Loucy (cell line): ENCODE results near the gene RNF26.

Experiments used
- H2AFZ ChIP-seq: fragments of 200-600 bp; sonication (generic); 2 replicates; pipeline ENCODE4 v1.6.0; 2016; ENCODE audit warnings: antibody characterized with exemption, mild to moderate bottlenecking, low read length, moderate library complexity
- H3F3A ChIP-seq: fragments of 200-600 bp; 2 replicates; pipeline ENCODE4 v1.6.0; 2016; ENCODE audit warnings: antibody characterized with exemption, low read depth, mild to moderate bottlenecking
- H3K27me3 ChIP-seq: fragments of 200-600 bp; sonication (generic); 2 replicates; pipeline ENCODE4 v1.6.1; 2014; ENCODE audit warnings: low read length, mild to moderate bottlenecking; ENCODE audit not compliant: insufficient read depth, poor library complexity, severe bottlenecking
- H3K36me3 ChIP-seq: fragments of 200-600 bp; sonication (generic); 2 replicates; pipeline ENCODE4 v1.6.1; 2016; ENCODE audit warnings: low read length; ENCODE audit not compliant: insufficient read depth
- H3K4me1 ChIP-seq: fragments of 200-600 bp; sonication (generic); 2 replicates; pipeline ENCODE4 v1.5.1; 2014; ENCODE audit warnings: low read length, mild to moderate bottlenecking; ENCODE audit not compliant: insufficient read depth, poor library complexity, severe bottlenecking
- H3K4me2 ChIP-seq: fragments of 200-600 bp; sonication (generic); 2 replicates; pipeline ENCODE4 v1.6.0; 2014; ENCODE audit warnings: antibody characterized with exemption, low read length, low read depth, mild to moderate bottlenecking; ENCODE audit not compliant: poor library complexity, severe bottlenecking
- H3K4me3 ChIP-seq: fragments of 200-600 bp; sonication (generic); 2 replicates; pipeline ENCODE4 v1.5.1; 2014; ENCODE audit warnings: low read length, mild to moderate bottlenecking, mixed read lengths; ENCODE audit not compliant: poor library complexity, severe bottlenecking
- H3K79me2 ChIP-seq: fragments of 200-600 bp; sonication (generic); 2 replicates; pipeline ENCODE4 v1.6.1; 2014; ENCODE audit warnings: low read length; ENCODE audit not compliant: insufficient read depth
- H3K9ac ChIP-seq: fragments of 200-600 bp; sonication (generic); 2 replicates; pipeline ENCODE4 v1.6.0; 2014; ENCODE audit warnings: mild to moderate bottlenecking, low read depth, low read length, moderate library complexity; ENCODE audit not compliant: poor library complexity, severe bottlenecking
- H3K9me2 ChIP-seq: fragments of 200-600 bp; sonication (generic); replicated peaks from 2 replicates; pipeline ENCODE4 v1.6.1; 2016; ENCODE audit warnings: low read depth, low read length, mixed read lengths
- H3K9me3 ChIP-seq: fragments of 200-600 bp; sonication (generic); 2 replicates; pipeline ENCODE4 v1.6.1; 2014; ENCODE audit warnings: mild to moderate bottlenecking, antibody characterized with exemption, low read length, low read depth; ENCODE audit not compliant: insufficient read depth
- H4K20me1 ChIP-seq: fragments of 200-600 bp; sonication (generic); 2 replicates; pipeline ENCODE4 v1.6.0; 2014; ENCODE audit warnings: antibody characterized with exemption, low read length, mild to moderate bottlenecking; ENCODE audit not compliant: insufficient read depth, poor library complexity, severe bottlenecking
- CTCF ChIP-seq: fragments of 200-600 bp; sonication (generic); conservative IDR thresholded peaks from 2 replicates; pipeline ENCODE4 v1.5.1; 2014; ENCODE audit warnings: mild to moderate bottlenecking, antibody characterized with exemption, low read length
- EZH2phosphoT487 ChIP-seq: fragments of 200-600 bp; IDR thresholded peaks from 2 replicates; pipeline ENCODE4 v1.6.1; 2018; ENCODE audit warnings: antibody characterized with exemption, mild to moderate bottlenecking, moderate library complexity, borderline replicate concordance

The RNF26 gene

GRCh38 chr11:119345685-119346084, 11.4 kb downstream of the RNF26 start:
- Histone ChIP-seq H3F3A (no peaks in the 10 kb centered on the region), H4K20me1 (no peaks in the 10 kb centered on the region), H3K79me2 (no peaks in the 10 kb centered on the region), H3K36me3 (no peaks in the 10 kb centered on the region), H3K4me1 (no peaks in the 10 kb centered on the region), H3K4me3 (no peak overlapping the region), H3K9me2 (no peaks in the 10 kb centered on the region), H3K27me3 (no peaks in the 10 kb centered on the region), H3K4me2 (no peak overlapping the region), H3K9ac (no peak overlapping the region), H3K9me3 (no peaks in the 10 kb centered on the region), H2AFZ (no peak overlapping the region)
- TF ChIP-seq CTCF (no peak), EZH2phosphoT487 (no peak)

- no peaks in the 10 kb centered on the region for H4K20me1 ChIP-seq
- H3K4me2 ChIP-seq: no peak within 1 kb of the TSS
- no peak within 1 kb of the TSS for H3K9ac ChIP-seq
- no peaks in the 10 kb centered on the region for H3K4me1 ChIP-seq
- no peak within 1 kb of the TSS for H2AFZ ChIP-seq
- no peaks in the 10 kb centered on the region for H3K79me2 ChIP-seq
- no peaks in the 10 kb centered on the region for H3K27me3 ChIP-seq
- no peak within 1 kb of the TSS for H3K4me3 ChIP-seq
- H3K9me2 ChIP-seq: no peaks in the 10 kb centered on the region
- no peaks in the 10 kb centered on the region for H3K36me3 ChIP-seq
- no peaks in the 10 kb centered on the region for H3K9me3 ChIP-seq
- TF ChIP-seq CTCF: no peak
- no peak for TF ChIP-seq EZH2phosphoT487
- H3F3A ChIP-seq: no peaks in the 10 kb centered on the region
Observed at GRCh38 chr11:119346605-119347004, 12.3 kb downstream of the RNF26 start, which contains the start of gene MFRP. MFRP (minus strand) TSS chr11:119346705; CDS start chr11:119346513, 192 bp downstream.

GRCh38 chr11:119347242-119347641, 12.9 kb downstream of the RNF26 start:
- no peaks in the 10 kb centered on the region for H3K79me2 ChIP-seq
- no peak overlapping the region for H3K9ac ChIP-seq
- H3K4me1 ChIP-seq: no peaks in the 10 kb centered on the region
- H3K4me2 ChIP-seq: no peak overlapping the region
- no peak overlapping the region for H3K4me3 ChIP-seq
- TF ChIP-seq EZH2phosphoT487 (no peak), CTCF (no peak)
- H3F3A ChIP-seq: no peaks in the 10 kb centered on the region
- no peaks in the 10 kb centered on the region for H3K9me2 ChIP-seq
- H3K36me3 ChIP-seq: no peaks in the 10 kb centered on the region
- no peaks in the 10 kb centered on the region for H4K20me1 ChIP-seq
- no peak overlapping the region for H2AFZ ChIP-seq
- no peaks in the 10 kb centered on the region for H3K27me3 ChIP-seq
- no peaks in the 10 kb centered on the region for H3K9me3 ChIP-seq
